K562 (cell line): Measurements from ENCODE around the gene JAKMIP1. TPM values are rescaled to one million over a fixed set of nuclear protein-coding genes. Genes with fewer than 3 reads are reported as not detected.

Experiments
- ATAC-seq: fragments of 200-7000 bp; cut with Tn5 transposase; 3 replicates; pipeline ENCODE4 v1.9.1; 2020; ENCODE audit warnings: moderate library complexity
- BruUV-seq: library from RNA; stranded (reverse); fragments of 400-500 nt; replicated peaks from 2 replicates; lab custom pipeline; 2021; lab: Mats Ljungman, UMichigan
- CTCF ChIA-PET: fragments of 300-600 bp; formaldehyde crosslinking; extraction: SDS; loops from one replicate; lab custom pipeline; 2021; ENCODE audit warnings: low intra/inter-chr PET ratio; lab: Yijun Ruan, JAX
- POLR2A ChIA-PET: fragments of 300-600, 350-650 bp; sonication (Branson Sonifier 250); formaldehyde crosslinking; extraction: SDS; loops from one replicate; lab custom pipeline; 2021; ENCODE audit warnings: antibody characterized with exemption, inconsistent platforms; lab: Yijun Ruan, JAX
- DNase-seq, 4 experiments: peaks; one replicate each; pipeline versions ENCODE4 v3.0.0 to v3.0.0-alpha.2; 2011 to 2018; ENCODE audit warnings: low spot score in 3 of 4, mixed read lengths in 3 of 4; ENCODE audit errors: extremely low read depth in 1 of 4
- FAIRE-seq: peaks from 2 replicates; lab custom pipeline; 2011; peaks lifted over from hg19 to GRCh38; lab: Jason Lieb, UNC
- H2AFZ ChIP-seq: 2 replicates; pipeline ENCODE4 v1.6.0; 2011; ENCODE audit warnings: low read depth, low read length, control low read depth, inconsistent platforms
- H3K27ac ChIP-seq: fragments of 200-600 bp; 3 replicates; pipeline ENCODE4 v1.8.0; 2011; ENCODE audit warnings: low read depth, mild to moderate bottlenecking, control low read depth, inconsistent platforms, low read length, moderate library complexity, mixed read lengths; ENCODE audit errors: extremely low read depth
- H3K27me3 ChIP-seq, 2 experiments: fragments of 300-600 bp in 1 of 2; 2 replicates in 1 of 2; 3 replicates in 1 of 2; pipeline versions ENCODE4 v1.6.0 to v1.8.0; 2011; ENCODE audit warnings: inconsistent platforms in 2 of 2, low read length in 2 of 2, mild to moderate bottlenecking in 1 of 2, mixed read lengths in 1 of 2, moderate library complexity in 1 of 2; ENCODE audit not compliant: control insufficient read depth in 2 of 2, insufficient read depth in 2 of 2
- H3K36me3 ChIP-seq: fragments of 300-600 bp; 3 replicates; pipeline ENCODE4 v1.8.0; 2011; ENCODE audit warnings: mild to moderate bottlenecking, low read length, inconsistent platforms; ENCODE audit not compliant: control insufficient read depth, insufficient read depth
- H3K4me1 ChIP-seq, 2 experiments: fragments of 200-600 bp in 1 of 2; replicated peaks in 1 of 2; 2 replicates in 1 of 2; 3 replicates in 1 of 2; pipeline versions ENCODE4 v1.5.1 to v1.8.0; 2011; ENCODE audit warnings: inconsistent platforms in 2 of 2, low read length in 2 of 2, mild to moderate bottlenecking in 1 of 2, mixed read lengths in 1 of 2, moderate library complexity in 1 of 2; ENCODE audit not compliant: control insufficient read depth in 2 of 2, insufficient read depth in 2 of 2
- H3K4me2 ChIP-seq: 2 replicates; pipeline ENCODE4 v1.6.1; 2011; ENCODE audit warnings: low read length, control low read depth, inconsistent platforms, mixed read lengths; ENCODE audit not compliant: insufficient read depth
- H3K4me3 ChIP-seq: fragments of 200-600 bp; sonication (generic), shearing (Covaris generic); 2 replicates; pipeline ENCODE4 v1.5.1; 2016; ENCODE audit warnings: control low read depth, inconsistent platforms
- H3K79me2 ChIP-seq: fragments of 200-600 bp; 3 replicates; pipeline ENCODE4 v1.8.0; 2011; ENCODE audit warnings: low read length, inconsistent platforms; ENCODE audit not compliant: control insufficient read depth, insufficient read depth
- H3K9ac ChIP-seq, 2 experiments: 2 replicates each; pipeline versions ENCODE4 v1.6.0 to v1.6.1; 2011; ENCODE audit warnings: low read depth in 2 of 2, low read length in 2 of 2, control low read depth in 1 of 2, inconsistent platforms in 1 of 2, mild to moderate bottlenecking in 1 of 2, mixed read lengths in 1 of 2; ENCODE audit not compliant: insufficient read depth in 1 of 2
- H3K9me1 ChIP-seq: one replicate; pipeline ENCODE4 v1.6.0; 2011; ENCODE audit warnings: inconsistent platforms, mild to moderate bottlenecking, low read length, moderate library complexity; ENCODE audit not compliant: control insufficient read depth, insufficient read depth
- H3K9me3 ChIP-seq: replicated peaks from 2 replicates; pipeline ENCODE4 v1.5.1; 2011; ENCODE audit warnings: low read depth, low read length, inconsistent platforms; ENCODE audit not compliant: control insufficient read depth, insufficient read depth
- H4K20me1 ChIP-seq: replicated peaks from 2 replicates; pipeline ENCODE4 v1.6.1; 2011; ENCODE audit warnings: low read length, inconsistent platforms, mixed read lengths; ENCODE audit not compliant: control insufficient read depth, insufficient read depth
- BRD9 ChIP-seq: fragments of 450-650 bp; IDR thresholded peaks from 2 replicates; pipeline ENCODE4 v1.6.1; 2018; ENCODE audit warnings: low read depth; ENCODE audit not compliant: partially characterized antibody
- FOXA3 ChIP-seq, 2 experiments: fragments of 450-650 bp in 1 of 2; sonication (generic) in 1 of 2; formaldehyde crosslinking; IDR thresholded peaks in 1 of 2; conservative IDR thresholded peaks in 1 of 2; 2 replicates each; pipeline versions ENCODE4 v1.4.0 to v1.8.0; 2020 to 2022; ENCODE audit warnings: mild to moderate bottlenecking in 2 of 2, missing genetic modification reagents in 1 of 2
- GTF2A2 ChIP-seq: IDR thresholded peaks from 2 replicates; pipeline ENCODE4 v1.6.1; 2016; ENCODE audit warnings: mild to moderate bottlenecking, missing genetic modification characterization, missing compliant biosample characterization
- PURB ChIP-seq: sonication (generic); formaldehyde crosslinking; IDR thresholded peaks from 2 replicates; pipeline ENCODE4 v1.9.0; 2021; ENCODE audit warnings: low read depth, mild to moderate bottlenecking, missing genetic modification reagents
- RUNX1 ChIP-seq: sonication (generic); IDR thresholded peaks from 2 replicates; pipeline ENCODE4 v1.6.1; 2016; ENCODE audit warnings: antibody characterized with exemption, low read depth
- SMAD3 ChIP-seq: fragments of 450-650 bp; formaldehyde crosslinking; conservative IDR thresholded peaks from 2 replicates; pipeline ENCODE4 v1.4.0; 2020; ENCODE audit warnings: mild to moderate bottlenecking
- SMARCE1 ChIP-seq: fragments of 450-650 bp; IDR thresholded peaks from 2 replicates; pipeline ENCODE4 v1.7.1; 2016; ENCODE audit warnings: mild to moderate bottlenecking
- TRIM24 ChIP-seq, 2 experiments: fragments of 450-650 bp; IDR thresholded peaks; 2 replicates each; pipeline ENCODE4 v1.6.1; 2016
- U2AF1 ChIP-seq: fragments of 200-400 bp; formaldehyde crosslinking; optimal IDR thresholded peaks from 2 replicates; pipeline ENCODE3; 2017; ENCODE audit warnings: mild to moderate bottlenecking, low read depth, low read length, moderate library complexity
- ZC3H11A ChIP-seq: IDR thresholded peaks from 2 replicates; pipeline ENCODE4 v1.6.1; 2012; ENCODE audit warnings: low read depth, low read length, improper control_type of control experiment
- ZNF57 ChIP-seq: fragments of 450-650 bp; formaldehyde crosslinking; IDR thresholded peaks from 2 replicates; pipeline ENCODE4 v1.4.0; 2020; ENCODE audit warnings: mild to moderate bottlenecking, moderate library complexity
- WGBS: fragments of 100-300 bp; shearing (Covaris generic); methylation state at CpG from one replicate; pipeline ENCODE4 v1.1.6; 2016; ENCODE audit warnings: low coverage, mixed read lengths; ENCODE audit not compliant: insufficient coverage; ENCODE audit errors: missing lambda C conversion rate; 5-methylcytosine and 5-hydroxymethylcytosine counted together
- in situ Hi-C: fragments of 300-500 bp; cut with MboI; formaldehyde crosslinking; loops from 4 replicates; pipeline ENCODE4 v1.15.0; 2018; ENCODE audit warnings: inconsistent platforms, mixed read lengths
- intact Hi-C: fragments of 100-400 bp; cut with micrococcal nuclease; formaldehyde crosslinking; loops from 2 replicates; pipeline ENCODE4 v1.14.2; 2022
- polyA plus RNA-seq, 8 experiments: library from polyadenylated mRNA; depleted of rRNA in 4 of 8; stranded (reverse) in 5 of 8; unstranded in 3 of 8; fragments of >200 nt; fragmentation: Nextera tagmentation in 2 of 8; fragmentation: Illumina TruSeq in 1 of 8; extraction: Ambion mirVana in 2 of 8; extraction: Trizol in 1 of 8; gene quantifications; 2 replicates each; pipeline versions ENCODE4 v1.2.1 to v1.2.3, GENCODE V29; 2011 to 2014; ENCODE audit warnings: inconsistent platforms in 1 of 8, missing spikeins in 1 of 8
- total RNA-seq, 7 experiments: library from RNA; depleted of rRNA in 6 of 7; stranded (reverse); fragments of >200 nt in 6 of 7; fragmentation: Illumina TruSeq in 2 of 7; extraction: Trizol in 2 of 7; gene quantifications; 2 replicates each; pipeline versions ENCODE4 v1.2.1 to v1.2.3, GENCODE V29; 2011 to 2021; ENCODE audit warnings: low replicate concordance in 1 of 7

JAKMIP1 gene
- total and polyA plus RNA-seq, 9 of the 15 experiments (the other 6 are each of a cell fraction or from before 2014, with no cell fraction given), result not detected

DNA sequence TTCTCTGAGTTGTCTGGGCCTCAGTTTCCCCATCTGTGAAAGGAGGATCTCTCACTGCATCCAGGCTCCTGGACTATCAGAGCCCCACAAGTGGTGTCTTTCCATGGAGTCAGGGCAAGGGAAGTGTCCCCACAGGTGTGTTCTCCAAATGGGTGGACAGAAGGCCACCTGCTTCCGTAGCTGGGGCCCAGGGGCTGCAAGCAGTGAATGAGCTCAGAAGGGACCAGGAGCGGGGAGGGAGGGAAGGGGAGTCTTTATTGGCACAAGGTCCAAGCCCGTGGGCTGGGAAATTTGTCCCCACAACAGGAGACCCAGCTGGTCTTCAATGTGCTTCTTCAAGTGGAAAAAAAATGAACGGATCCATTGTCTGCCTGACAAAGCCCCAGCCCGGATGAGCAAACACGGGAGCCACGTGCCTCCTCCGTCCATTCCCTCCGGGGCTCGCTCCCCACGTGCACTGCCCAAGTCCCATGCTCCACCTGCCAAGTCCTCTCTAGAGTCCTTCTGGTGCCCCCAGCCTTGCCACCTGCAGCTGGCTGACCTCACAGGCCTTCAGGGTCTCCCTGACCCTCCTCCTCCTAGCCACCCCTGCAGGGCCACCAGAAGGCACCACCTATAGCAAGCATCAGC, 72.0 kb downstream of the JAKMIP1 start:
- no peak overlapping the region for H3K4me3 ChIP-seq
- H3K27ac ChIP-seq, result no peak overlapping the region
- in situ Hi-C loops (no loop called here), intact Hi-C loops (no loop called here)
- H2AFZ ChIP-seq, result no peak overlapping the region
- no peaks in the 10 kb centered on the region for H3K4me1 ChIP-seq
- DNase-seq (no peak), ATAC-seq (no peak), FAIRE-seq (no peak)
- no peaks in the 10 kb centered on the region for H3K79me2 ChIP-seq
- TF ChIP-seq BRD9 (no peak), FOXA3 (CRISPR knock-in tag; conservative IDR thresholded peaks at IDR 0.05 in 1 of 2, IDR thresholded peaks at IDR 0.05 in 1 of 2) (no peak), ZC3H11A (no peak), ZNF57 (CRISPR knock-in tag) (no peak), RUNX1 (no peak), GTF2A2 (no peak), TRIM24 (IDR thresholded peaks at IDR 0.05) (no peak), SMARCE1 (no peak), PURB (CRISPR knock-in tag) (no peak), SMAD3 (CRISPR knock-in tag) (no peak), U2AF1 (no peak)
- H3K27me3 ChIP-seq, result peaks cover 0 to 5% of the 10 kb centered on the region in 2 experiments; a peak in 1 of 5 replicates
- no peaks in the 10 kb centered on the region for H4K20me1 ChIP-seq
- CTCF ChIA-PET, result no interaction called here
- no peaks in the 10 kb centered on the region for H3K9me1 ChIP-seq
- WGBS, result 2% methylated on average over 10 of the region's 11 CpGs
- no peaks in the 10 kb centered on the region for H3K36me3 ChIP-seq
- no TSS peak for BruUV-seq
- POLR2A ChIA-PET, result no interaction called here
- no peaks in the 10 kb centered on the region for H3K9me3 ChIP-seq
- no peak overlapping the region for H3K9ac ChIP-seq
- H3K4me2 ChIP-seq, result no peak overlapping the region
